NCI-H1694 (cell line): ENCODE data around the gene RFT1.
"Not testable (repeated sequence)": the region's sequence is repeated elsewhere in the genome, so short reads cannot be mapped to it uniquely, and the experiment has no call there.

ENCODE experiments used
- DNase-seq: peaks from one replicate; lab custom pipeline; 2025; lab: John Stamatoyannopoulos, UW

Gene RFT1

DNA sequence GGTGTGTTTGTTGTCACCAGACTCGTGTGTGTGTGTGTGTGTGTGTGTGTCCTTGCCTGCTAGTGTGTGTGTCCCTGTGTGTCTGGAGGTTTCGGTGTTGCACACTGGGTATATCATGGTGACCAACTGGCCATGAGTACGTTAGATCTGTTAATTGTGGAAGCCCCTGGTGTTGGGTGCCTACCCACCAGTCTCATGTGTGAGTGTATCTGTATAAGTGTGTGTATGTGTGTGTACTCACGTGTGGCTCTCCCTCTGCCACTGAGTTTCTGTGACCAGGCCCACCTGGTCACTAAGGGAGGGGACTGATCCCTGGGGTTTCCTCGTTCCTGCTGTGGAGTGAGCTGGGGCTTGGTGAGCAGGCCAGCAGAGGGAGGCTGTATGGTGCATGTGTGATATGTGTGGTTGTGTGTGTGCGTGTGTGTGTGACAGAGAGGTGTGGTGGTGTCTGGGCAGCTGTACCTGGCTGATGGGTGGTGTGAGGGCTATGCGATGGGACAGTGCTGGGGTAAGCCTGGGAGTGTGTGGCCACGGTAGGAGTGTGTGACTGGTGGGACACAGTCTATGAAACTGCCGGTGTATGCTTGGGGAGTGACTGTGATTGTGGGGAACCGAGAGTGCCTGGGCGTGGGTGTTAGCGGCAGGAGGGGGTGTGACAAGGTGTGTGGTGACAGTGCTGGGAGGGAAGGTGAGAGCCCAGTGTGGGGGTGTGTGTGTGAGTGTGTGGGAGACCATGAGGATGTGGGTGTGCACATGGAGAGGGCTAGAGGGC is 32.6 kb upstream of the RFT1 start:
- no peak for DNase-seq

DNA sequence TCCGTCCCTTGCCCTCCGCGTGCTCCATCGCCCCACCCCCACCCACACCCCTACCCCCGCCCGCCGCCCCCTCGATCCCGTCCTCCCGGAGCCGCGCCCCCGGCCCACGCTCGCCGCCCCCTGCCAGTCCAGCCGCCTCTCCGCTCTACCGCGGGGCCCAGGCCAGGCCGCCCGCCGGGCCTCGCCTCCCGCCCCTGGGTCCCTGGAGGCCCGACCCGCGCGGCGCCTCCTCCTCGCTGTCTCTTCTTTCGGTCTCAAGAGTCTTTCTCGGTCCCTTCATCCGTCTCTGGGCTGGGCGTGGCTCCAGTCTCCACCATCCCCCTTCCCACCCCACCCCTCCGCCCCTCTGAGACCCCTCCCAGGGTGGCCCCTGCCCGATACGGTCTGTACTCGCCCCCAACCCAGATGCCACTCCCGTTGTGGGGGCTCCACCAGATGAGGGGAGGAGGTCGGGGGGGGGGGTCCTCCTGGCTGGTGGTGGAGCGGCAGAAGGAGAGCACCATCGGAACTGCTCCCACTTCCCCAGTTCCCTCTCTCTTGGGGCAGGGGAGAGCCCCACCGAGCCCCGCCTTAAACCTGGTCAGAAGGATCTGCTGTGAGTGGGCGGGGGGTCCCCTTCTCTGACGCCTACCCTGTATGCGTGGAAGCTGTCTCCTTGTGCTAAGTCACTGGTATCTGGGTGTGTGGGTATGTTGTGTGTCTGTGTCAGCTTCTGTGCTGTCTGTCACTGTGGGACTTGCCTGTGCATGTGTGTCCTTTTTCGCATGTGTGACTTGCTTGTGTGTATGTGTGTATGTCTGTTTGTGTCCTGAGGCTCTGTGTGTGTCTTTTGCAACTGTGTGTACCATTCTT is 31.8 kb upstream of the RFT1 start:
- DNase-seq, result no peak

DNA sequence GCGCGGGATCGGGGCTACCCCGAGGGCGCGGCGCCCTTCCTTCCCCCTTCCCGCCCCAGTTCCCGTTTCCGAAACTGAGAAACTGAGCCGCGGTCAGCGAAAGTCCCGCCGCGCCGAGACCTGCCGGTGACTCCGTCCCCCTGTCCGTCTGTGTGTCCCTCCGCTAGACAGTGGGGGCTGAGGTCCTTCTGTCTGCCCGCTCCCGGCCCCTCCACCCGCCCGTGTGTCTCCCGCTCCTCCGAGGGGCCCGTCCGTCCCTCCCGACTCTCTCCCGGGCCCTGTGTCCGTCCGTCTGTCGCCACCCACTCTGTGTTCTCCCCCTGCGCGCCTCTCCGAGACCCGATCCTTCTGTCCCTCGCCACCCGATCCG is 31.2 kb upstream of the RFT1 start:
- no peak for DNase-seq

DNA sequence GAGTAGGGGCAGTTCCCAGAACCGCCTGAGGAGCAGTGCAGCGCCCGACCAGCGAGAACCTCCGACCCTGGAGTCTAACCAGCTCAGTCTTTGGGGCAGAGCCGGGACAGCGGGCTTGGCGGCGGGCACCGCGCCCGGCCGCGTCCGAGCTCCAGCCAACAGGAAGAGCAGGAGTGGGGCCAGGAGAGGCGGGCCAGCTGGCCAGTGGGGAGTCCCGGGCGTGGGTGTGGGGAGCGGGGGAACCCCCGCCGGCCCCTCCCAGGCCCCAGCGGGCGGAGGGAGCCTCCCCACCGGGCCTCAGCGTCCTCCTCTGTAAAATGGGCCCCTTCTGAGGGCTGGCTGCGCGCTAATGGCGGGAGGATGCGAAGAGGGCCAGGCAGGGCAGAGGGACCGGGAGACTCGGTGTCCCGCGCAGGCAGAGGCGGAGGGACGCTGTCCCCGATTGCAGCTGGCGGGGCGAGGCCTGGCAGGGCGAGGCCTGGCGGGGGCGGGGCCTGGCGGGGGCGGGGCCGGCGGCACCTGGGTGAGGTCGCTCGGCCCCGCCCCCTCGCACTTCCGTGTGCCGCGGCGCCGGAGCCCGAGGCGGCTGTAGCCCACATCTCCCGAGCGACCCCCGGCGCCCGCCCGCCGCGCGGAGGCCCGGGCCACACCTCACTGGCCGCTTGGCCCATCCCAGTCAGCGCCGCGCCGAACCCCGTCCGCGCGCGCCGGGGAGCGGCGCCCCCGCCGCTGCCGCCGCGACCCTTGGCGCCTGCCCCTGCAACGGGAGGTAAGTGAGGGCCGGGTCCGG is 30.6 kb upstream of the RFT1 start, which contains the start of gene PRKCD:
Gene PRKCD (plus strand): TSS at position 550 of the 790 bp plus-strand sequence. CDS start 17,214 bp downstream, outside the sequence.
- no peak for DNase-seq

DNA sequence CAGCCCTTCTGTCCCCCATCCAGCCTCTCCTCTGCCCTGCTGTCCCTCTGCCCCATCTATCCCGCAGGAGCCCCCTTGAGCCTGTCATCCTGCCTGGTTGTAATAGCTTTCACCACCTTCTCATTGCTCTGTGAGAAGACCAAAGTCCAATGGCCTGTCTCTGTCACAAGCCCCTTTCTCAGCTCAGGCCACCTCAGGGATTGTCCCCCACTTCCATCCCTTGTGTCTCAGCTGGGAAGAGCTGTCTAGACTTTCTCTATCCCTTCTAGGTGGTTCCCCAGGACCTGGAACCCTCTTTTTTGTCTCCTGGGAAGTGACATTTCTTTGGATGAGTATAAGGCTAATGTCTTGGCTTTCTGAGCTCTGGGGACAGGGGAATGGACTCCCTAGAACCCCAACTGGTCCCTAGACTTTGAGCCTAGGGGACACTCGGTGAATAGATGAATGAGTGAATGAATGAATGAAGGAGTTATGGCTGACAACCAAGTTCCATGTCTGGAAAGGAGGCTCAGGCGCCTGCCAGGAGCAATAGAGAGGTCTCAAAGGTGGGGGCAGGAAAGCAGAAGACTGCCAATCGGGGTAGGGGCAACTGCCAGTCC is 29.9 kb upstream of the RFT1 start:
- no peak for DNase-seq

DNA sequence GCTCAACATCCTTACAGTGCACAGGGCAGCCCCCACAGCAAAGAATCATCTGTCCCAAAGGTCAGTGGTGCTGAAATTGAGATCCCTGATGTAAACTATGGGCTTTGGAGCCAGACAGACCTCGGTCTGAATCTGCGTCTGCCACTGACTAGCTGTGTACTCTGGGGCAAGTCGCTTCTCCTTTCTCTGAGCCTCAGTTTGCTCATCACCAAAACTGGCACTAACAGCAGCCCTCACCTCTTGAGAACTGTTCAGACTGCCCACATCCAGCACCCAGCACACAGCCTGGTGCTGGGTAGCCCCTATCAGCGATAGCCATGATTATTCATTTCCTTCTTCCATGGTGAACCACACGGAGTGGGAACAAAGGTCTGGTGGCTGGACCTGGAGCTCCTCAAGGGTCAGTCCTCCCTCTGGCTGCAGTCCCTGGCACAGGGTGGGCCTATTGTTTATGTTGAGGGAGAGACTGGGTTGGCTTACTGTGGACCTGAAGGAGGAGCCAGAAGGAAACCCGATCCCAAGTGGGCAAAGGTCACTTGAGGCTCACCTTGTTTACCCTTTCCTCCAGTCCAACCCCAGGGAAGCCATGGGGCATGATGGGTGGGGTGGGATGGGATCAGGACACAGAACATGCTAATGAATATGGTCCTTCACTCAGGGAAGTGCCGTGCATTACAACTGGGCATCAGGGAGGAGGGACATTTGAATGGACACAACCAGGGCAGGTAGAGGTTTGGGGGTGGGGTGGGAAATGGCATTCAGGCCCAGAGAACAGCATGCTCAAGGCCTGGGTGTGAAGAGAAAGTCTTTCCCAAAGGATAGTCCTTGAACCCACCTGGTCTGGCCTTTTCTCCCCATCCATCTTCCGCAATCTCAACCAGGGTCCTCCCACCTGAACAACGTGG is 29.2 kb upstream of the RFT1 start:
- DNase-seq, result no peak

DNA sequence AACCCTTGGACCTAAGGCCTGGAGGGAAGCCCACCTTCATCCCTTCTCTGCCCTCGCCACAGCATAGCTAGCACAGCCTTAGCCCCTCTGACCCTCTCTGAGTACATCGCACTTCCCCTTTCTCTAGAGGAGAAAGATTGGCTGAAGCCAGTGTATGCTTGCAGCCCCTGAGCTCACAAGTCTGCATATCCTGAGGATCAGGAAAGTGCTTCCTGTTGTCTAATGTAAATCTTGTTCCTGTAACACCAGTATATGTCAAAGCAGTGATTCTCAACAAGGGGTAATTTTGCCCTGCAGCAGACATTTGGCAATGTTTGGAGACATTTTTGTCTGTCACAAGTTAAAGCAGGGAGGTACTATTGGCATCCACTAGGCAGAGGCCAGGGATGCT is 28.5 kb upstream of the RFT1 start:
- DNase-seq, result no peak

DNA sequence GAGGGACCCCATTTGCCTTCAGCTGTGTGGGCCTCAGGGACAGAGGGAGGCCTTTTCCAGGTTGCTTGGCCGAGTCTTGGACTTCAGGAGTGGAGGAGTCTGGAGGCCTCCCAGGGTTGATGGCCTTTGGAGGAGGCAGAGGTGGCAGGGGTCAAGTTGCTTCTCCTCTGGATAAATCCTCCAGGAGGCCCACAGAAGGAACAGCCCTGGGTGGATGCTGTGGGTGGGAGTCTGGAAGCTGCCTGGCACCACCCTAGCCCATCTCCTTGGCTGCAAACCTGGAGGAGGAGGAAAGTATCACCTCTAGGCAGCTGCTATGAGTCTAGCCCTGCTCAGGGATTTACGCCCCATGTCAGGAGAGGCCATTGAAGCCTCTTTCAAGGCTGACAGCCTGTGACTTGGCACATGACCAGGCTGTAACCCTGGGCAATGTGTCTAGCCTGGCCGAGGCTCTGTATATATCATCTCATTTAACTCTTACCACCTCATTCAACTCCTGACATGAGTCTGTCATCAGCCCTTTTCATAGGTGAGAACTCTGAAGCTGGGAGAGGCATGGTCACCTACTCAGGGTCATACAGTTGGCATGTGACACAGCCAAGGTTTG is 27.8 kb upstream of the RFT1 start:
- no peak for DNase-seq

DNA sequence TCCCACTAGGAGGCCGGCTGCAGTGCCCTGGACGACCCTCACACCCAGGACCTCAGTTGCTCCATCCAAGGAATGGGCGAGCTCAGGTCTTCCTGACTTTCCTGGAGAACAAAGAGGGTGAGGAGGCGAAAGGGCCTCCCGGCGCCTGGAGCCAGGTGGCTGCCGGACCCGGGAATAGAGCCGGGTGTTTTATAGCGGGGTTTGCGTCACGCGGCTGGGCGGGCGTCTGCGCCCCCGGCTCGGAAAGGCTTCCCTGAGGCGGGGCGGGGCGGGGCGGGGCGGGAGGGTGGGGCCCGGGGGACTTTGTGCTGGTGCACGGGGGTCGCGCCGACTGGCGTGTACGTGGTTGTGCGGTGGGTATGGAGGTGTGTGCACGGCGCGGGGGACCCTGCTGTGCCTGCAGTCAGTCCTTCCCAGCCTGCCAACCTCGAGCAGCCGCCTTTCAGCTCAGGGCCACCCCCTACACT is 26.2 kb upstream of the RFT1 start:
- no peak for DNase-seq

DNA sequence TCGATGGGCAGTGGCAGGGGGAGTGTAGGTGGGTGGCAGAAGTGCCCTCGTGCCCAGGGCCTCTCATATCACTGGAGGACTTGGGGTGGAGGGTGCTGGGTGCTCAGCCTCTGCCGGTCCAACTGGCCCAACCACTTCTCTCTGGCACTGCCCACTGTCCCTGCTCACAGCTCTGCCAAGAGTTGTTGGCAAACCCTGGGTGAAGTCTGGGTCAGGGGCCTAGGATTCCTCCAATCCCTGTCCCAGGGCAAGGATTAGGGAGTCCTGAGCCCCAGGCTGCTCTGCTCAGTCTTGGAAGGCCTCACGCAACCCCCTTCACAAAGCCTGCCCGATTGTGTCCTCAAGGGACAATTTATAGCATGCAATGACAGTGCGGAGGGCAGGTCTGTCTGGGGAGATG is 25.5 kb upstream of the RFT1 start:
- DNase-seq, result no peak

DNA sequence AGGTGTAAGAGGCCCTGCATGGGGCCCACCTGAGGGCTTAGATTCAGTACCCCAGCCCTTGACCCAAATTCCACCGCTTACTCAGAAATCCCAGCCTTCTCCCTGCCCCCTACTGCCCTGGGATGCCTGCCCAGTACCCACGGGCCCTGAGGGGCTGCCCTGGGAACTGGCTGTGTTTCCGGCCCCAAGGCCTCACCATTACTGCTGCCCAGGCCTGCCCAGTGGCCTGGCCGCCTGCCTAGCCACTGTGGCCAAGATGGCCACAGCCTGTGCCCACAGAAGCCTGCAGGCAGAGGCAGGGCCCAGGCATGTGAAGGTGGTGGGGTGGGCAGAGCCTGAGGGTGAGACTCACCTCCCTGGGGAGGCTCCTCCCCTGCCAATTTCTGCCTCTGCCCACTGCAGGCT is 24.6 kb upstream of the RFT1 start:
- DNase-seq, result no peak

DNA sequence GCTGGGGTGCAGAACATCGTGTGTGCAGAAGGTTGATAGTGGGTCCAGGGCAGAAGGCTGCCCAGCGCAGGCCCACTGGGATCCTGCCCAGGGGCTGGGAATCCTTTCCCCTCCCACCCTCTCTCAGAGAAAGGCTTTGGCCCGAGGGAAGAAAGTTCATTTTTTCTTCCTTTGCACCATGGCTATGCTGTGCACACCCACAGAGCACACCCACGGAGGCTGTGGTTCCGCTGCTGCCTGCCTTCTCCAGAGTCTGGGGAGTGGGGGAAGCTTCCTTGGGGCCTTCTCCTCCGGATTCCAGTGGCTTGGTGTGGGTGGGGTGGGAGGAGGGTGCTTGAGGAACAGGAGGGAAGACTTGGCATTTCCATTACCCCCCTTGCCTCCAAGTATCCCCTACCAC is 23.7 kb upstream of the RFT1 start:
- DNase-seq, result no peak

DNA sequence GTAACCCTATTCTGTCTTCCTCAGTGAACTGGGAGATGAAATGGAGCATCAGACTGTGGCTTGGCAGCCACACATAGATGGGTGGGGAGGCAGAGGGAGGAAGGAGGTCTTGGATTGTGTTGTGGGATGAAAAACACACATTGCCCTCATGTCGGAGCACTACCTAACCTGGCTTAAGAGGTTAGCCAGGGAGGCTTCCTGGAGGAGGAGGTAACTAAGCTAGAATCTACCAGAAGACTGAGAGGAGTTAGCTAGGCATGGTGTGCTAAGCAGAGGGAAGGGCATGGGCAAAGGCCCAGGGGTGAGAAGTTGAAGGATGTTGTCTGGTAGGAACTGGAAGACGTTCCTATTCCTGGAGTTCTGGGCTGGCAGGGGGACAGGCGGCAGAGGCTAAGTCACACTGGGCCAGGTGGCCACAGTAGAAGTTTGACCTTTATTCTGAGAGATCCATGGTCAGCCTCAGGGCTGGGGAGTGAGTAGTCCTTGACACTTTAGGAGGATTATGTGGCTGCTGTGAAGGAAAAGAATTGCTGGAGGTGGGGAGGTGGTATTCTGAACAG is 23.1 kb upstream of the RFT1 start:
- DNase-seq, result no peak

DNA sequence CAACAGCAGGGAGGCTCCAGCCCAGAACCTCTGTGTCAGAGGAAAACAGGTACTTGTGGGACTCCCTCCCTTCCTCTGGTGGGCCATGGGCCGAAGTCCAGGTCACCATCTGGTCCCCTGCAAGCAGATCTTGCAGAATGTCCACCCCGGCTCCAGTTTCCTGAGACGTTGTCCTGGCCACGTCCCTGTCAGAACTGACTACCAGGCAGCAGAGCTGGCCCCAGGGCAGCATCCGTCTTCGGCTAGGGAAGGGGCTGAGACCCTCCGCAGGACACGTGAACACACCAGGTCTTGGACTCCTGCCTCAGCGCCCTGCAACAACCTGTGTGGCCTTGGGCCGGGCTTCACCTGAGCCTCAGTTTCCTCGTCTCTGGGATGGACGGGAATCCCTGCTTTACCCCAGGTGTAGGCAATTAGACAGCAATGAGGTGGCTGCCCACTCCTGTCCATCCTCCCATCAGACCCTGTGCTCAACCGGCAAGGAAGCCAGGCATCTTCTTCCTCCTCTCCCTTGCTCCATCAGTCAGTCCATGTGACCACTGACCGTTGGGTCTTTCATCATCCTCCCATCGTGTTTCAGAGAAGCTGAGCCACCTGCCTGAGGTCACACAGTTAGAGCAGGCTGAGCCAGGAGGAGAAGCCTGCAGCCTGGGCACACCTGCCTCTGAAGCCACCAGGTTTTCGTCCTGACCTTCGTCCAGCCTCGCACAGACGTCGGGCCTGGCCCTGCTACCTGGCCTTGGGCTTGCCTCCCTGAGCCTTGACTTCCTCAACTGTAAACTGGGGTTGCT is 21.8 kb upstream of the RFT1 start:
- DNase-seq, result no peak

DNA sequence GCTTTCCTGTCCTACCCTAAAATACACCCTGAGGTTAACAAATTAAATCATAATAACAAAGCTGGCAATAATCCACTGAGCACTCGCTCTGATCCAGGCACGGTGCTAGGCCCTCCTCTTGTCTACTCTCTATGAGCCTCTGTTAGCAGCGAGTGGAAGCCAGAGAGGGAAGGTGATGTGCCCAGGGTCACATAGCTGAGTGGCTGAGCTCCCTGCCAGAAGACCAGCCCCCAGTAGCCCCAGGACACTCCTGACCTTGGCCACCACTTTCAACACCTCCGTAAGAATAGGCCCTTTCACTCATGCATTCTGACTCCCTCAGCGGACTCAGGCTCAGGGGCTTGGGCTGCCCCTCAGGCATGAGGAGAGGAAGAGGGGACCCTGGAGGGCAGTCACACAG is 21.2 kb upstream of the RFT1 start:
- no peak for DNase-seq

DNA sequence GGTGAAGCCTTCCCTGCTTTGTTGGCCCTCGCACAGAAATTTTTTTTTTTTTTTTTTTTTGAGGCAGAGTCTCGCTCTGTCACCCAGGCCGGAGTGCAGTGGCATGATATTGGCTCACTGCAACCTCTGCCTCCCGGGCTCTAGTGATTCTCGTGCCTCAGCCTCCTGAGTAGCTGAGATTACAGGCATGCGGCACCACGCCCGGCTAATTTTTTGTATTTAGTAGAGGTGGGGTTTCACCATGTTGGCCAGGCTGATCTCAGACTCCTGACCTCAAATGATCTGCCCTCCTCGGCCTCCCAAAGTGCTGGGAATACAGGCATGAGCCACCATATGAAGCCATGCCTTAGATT is 20.8 kb upstream of the RFT1 start:
- DNase-seq, result not testable (repeated sequence)

DNA sequence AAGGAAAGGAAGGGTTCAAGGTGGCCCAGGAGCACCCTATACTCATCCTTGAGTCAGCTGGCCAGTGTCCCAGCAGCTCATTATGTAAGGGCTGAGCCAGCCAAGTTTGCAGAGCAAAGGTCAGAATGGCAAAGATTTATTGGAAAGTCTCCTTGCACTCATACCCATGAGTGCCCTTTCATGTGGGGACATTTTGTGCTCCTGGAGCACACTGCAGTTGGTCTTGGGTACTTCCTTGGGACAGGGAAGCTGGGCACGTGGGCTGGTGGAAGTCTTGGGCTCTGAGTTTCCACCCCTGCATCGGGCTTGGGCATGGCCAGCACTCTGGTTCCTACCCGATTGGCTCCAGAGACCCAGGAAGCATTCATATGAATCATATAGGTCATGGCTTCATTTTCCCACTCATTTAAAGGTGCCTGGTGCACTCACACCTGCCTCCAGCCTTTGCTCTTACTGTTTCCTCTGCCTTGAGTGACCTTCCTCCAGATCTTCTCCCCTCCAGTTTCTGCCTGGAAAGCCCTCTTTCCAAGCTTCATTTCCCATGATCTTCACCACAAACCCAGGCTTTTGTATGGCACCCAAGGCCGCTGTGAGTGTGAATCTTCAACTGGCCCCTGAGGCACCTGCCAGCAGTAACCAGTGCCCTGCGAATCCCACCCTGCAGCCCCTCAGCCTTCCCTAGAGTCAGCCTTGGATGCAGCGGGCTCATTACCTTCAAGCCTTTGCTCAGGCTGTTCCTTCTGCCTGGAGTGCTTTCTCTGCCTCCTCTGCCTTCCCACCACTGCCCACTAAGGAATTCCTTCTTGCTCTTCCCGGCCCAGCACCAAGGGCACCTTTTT is 20.2 kb upstream of the RFT1 start:
- no peak for DNase-seq

DNA sequence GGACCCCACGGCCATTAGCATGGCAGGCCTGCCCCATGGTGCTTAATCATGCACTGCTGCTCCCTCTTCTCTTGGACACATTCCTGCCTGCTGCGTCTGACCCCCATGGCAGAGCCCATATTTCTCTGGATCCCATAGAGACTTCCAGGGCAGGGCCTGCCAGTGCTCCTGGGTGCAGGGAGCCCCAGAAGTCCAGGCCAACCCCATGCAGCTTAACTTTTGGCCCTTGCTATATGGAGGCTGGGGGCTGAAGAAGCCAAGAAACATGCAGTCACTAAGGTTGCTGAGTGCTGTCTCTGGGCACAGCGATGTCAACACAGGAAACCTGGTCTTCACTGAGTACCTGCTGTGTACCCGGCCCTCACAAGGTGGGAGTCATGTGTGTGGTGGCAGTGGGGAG is 19.5 kb upstream of the RFT1 start:
- DNase-seq, result no peak
